H9 (cell line): ENCODE measurements around the gene RAB2B. TPM values are rescaled to one million over a fixed set of nuclear protein-coding genes. Genes with fewer than 3 reads are reported as not detected.

Source experiments
- DNase-seq: peaks from one replicate; pipeline ENCODE4 v3.0.0-alpha.2; 2017
- H2AFZ ChIP-seq: one replicate; pipeline ENCODE4 v1.6.1; 2013; ENCODE audit warnings: mild to moderate bottlenecking, low read length, control low read depth, moderate library complexity
- H2AK5ac ChIP-seq: 2 replicates; pipeline ENCODE4 v1.6.1; 2013; ENCODE audit warnings: low read length, control low read depth, mixed read lengths; ENCODE audit not compliant: insufficient read length
- H2BK120ac ChIP-seq: one replicate; pipeline ENCODE4 v1.6.1; 2013; ENCODE audit warnings: low read depth, mild to moderate bottlenecking, low read length, control low read depth, inconsistent platforms; ENCODE audit not compliant: poor library complexity, severe bottlenecking
- H2BK12ac ChIP-seq: 2 replicates; pipeline ENCODE4 v1.6.1; 2013; ENCODE audit warnings: low read length, control low read depth, mixed read lengths, low read depth; ENCODE audit not compliant: insufficient read length
- H2BK15ac ChIP-seq: 2 replicates; pipeline ENCODE4 v1.6.1; 2013; ENCODE audit warnings: low read depth, low read length, control low read depth
- H2BK20ac ChIP-seq: one replicate; pipeline ENCODE4 v1.6.1; 2013; ENCODE audit warnings: low read depth, mild to moderate bottlenecking, low read length, control low read depth, inconsistent platforms; ENCODE audit not compliant: poor library complexity, severe bottlenecking
- H2BK5ac ChIP-seq: 2 replicates; pipeline ENCODE4 v1.6.1; 2013; ENCODE audit warnings: low read length, control low read depth, mixed read lengths; ENCODE audit not compliant: insufficient read length
- H3K14ac ChIP-seq: 2 replicates; pipeline ENCODE4 v1.6.1; 2013; ENCODE audit warnings: low read length, control low read depth; ENCODE audit not compliant: insufficient read depth
- H3K18ac ChIP-seq: 2 replicates; pipeline ENCODE4 v1.6.1; 2013; ENCODE audit warnings: low read depth, mild to moderate bottlenecking, mixed read lengths, low read length, control low read depth; ENCODE audit not compliant: insufficient read length
- H3K23ac ChIP-seq: 2 replicates; pipeline ENCODE4 v1.6.1; 2013; ENCODE audit warnings: low read length, control low read depth, mixed read lengths, low read depth; ENCODE audit not compliant: insufficient read length
- H3K23me2 ChIP-seq: 2 replicates; pipeline ENCODE4 v1.6.1; 2013; ENCODE audit warnings: low read depth, mild to moderate bottlenecking, mixed read lengths, low read length, control low read depth; ENCODE audit not compliant: insufficient read length, poor library complexity, severe bottlenecking
- H3K27ac ChIP-seq: 2 replicates; pipeline ENCODE4 v1.5.1; 2013; ENCODE audit warnings: low read length, control low read depth, mixed read lengths, low read depth; ENCODE audit not compliant: insufficient read length
- H3K27me3 ChIP-seq: 2 replicates; pipeline ENCODE4 v1.6.1; 2013; ENCODE audit warnings: low read length, control low read depth, inconsistent platforms; ENCODE audit not compliant: insufficient read depth
- H3K4ac ChIP-seq: 2 replicates; pipeline ENCODE4 v1.6.1; 2013; ENCODE audit warnings: low read depth, mild to moderate bottlenecking, control low read depth, inconsistent platforms, low read length, moderate library complexity
- H3K4me1 ChIP-seq: 2 replicates; pipeline ENCODE4 v1.6.1; 2013; ENCODE audit warnings: low read length, control low read depth, inconsistent platforms; ENCODE audit not compliant: insufficient read depth
- H3K4me2 ChIP-seq: 2 replicates; pipeline ENCODE4 v1.6.1; 2013; ENCODE audit warnings: low read length, control low read depth, mixed read lengths; ENCODE audit not compliant: insufficient read length, insufficient read depth
- H3K56ac ChIP-seq: 2 replicates; pipeline ENCODE4 v1.6.1; 2013; ENCODE audit warnings: low read depth, mild to moderate bottlenecking, mixed read lengths, low read length, control low read depth; ENCODE audit not compliant: insufficient read length
- H3K79me1 ChIP-seq: 2 replicates; pipeline ENCODE4 v1.6.1; 2013; ENCODE audit warnings: low read depth, mild to moderate bottlenecking, moderate library complexity, low read length, control low read depth, inconsistent platforms; ENCODE audit not compliant: insufficient read depth, poor library complexity, severe bottlenecking
- H3K79me2 ChIP-seq: 2 replicates; pipeline ENCODE4 v1.6.1; 2013; ENCODE audit warnings: low read length, control low read depth, inconsistent platforms; ENCODE audit not compliant: insufficient read depth
- H3K9ac ChIP-seq: 2 replicates; pipeline ENCODE4 v1.6.1; 2013; ENCODE audit warnings: low read length, control low read depth, mixed read lengths; ENCODE audit not compliant: insufficient read length; ENCODE audit errors: extremely low read depth
- H3K9me3 ChIP-seq: one replicate; pipeline ENCODE4 v1.6.1; 2013; ENCODE audit warnings: low read depth, low read length, inconsistent platforms; ENCODE audit not compliant: control insufficient read depth
- H3T11ph ChIP-seq: one replicate; pipeline ENCODE4 v1.6.1; 2013; ENCODE audit warnings: mild to moderate bottlenecking, low read length, control low read depth, inconsistent platforms
- H4K20me1 ChIP-seq: one replicate; pipeline ENCODE4 v1.6.1; 2013; ENCODE audit not compliant: control insufficient read depth, insufficient read length, insufficient read depth
- H4K5ac ChIP-seq: 2 replicates; pipeline ENCODE4 v1.6.1; 2013; ENCODE audit warnings: low read depth, mild to moderate bottlenecking, mixed read lengths, low read length, control low read depth; ENCODE audit not compliant: insufficient read length
- H4K8ac ChIP-seq: replicated peaks from 2 replicates; pipeline ENCODE4 v1.6.1; 2013; ENCODE audit warnings: low read length, control low read depth, mixed read lengths, low read depth; ENCODE audit not compliant: insufficient read length
- H4K91ac ChIP-seq: 2 replicates; pipeline ENCODE4 v1.6.1; 2013; ENCODE audit warnings: low read depth, mild to moderate bottlenecking, moderate library complexity, mixed read lengths, low read length, control low read depth; ENCODE audit not compliant: insufficient read length
- H3K27ac Mint-ChIP-seq, 3 experiments: 2 replicates in 2 of 3; 3 replicates in 1 of 3; pipeline ENCODE4 v1.8.0; 2020 to 2021; ENCODE audit warnings: mixed read lengths in 3 of 3, mild to moderate bottlenecking in 1 of 3, moderate library complexity in 1 of 3
- H3K27me3 Mint-ChIP-seq: 2 replicates; pipeline ENCODE4 v1.8.0; 2021; ENCODE audit warnings: low read depth, mild to moderate bottlenecking, moderate library complexity, mixed read lengths
- H3K36me3 Mint-ChIP-seq, 3 experiments: 2 replicates in 2 of 3; 3 replicates in 1 of 3; pipeline ENCODE4 v1.8.0; 2020 to 2021; ENCODE audit warnings: low read depth in 3 of 3, mixed read lengths in 3 of 3; ENCODE audit not compliant: insufficient read depth in 1 of 3
- H3K4me1 Mint-ChIP-seq, 2 experiments: 2 replicates each; pipeline ENCODE4 v1.8.0; 2020; ENCODE audit warnings: mixed read lengths in 2 of 2
- H3K4me3 Mint-ChIP-seq, 2 experiments: 2 replicates in 1 of 2; 3 replicates in 1 of 2; pipeline ENCODE4 v1.8.0; 2020 to 2021; ENCODE audit warnings: mild to moderate bottlenecking in 2 of 2, mixed read lengths in 2 of 2, moderate library complexity in 1 of 2
- H3K9me3 Mint-ChIP-seq, 2 experiments: 2 replicates in 1 of 2; 3 replicates in 1 of 2; pipeline ENCODE4 v1.8.0; 2020; ENCODE audit warnings: mild to moderate bottlenecking in 2 of 2, mixed read lengths in 2 of 2, moderate library complexity in 1 of 2
- CTCF ChIP-seq: fragments of 200-600 bp; sonication (generic); conservative IDR thresholded peaks from 3 replicates; pipeline ENCODE4 v1.8.0; 2021; ENCODE audit warnings: antibody characterized with exemption, mild to moderate bottlenecking
- WGBS: extraction: QIAGEN DNeasy Blood & Tissue Kit; methylation state at CpG from one replicate; pipeline ENCODE4 v1.1.7; 2013; ENCODE audit warnings: missing lambda C conversion rate, low lambda C conversion rate, mixed read lengths; ENCODE audit not compliant: insufficient read length; ENCODE audit errors: extremely low coverage; 5-methylcytosine and 5-hydroxymethylcytosine counted together
- long read RNA-seq: library from polyadenylated mRNA; unstranded; transcript quantifications from one replicate; pipeline ENCODE4 v2.0.0, GENCODE V29; 2020
- total RNA-seq: library from RNA; stranded (reverse); gene quantifications from 2 replicates; pipeline ENCODE4 v1.2.1, GENCODE V29; 2021

RAB2B gene
- total RNA-seq, result 26.2 and 27.9 TPM in 2 replicates
- long read RNA-seq, partial matches to known transcripts, result 0 of 3 reads
- long read RNA-seq, other reads (novel, unspliced or antisense), result 2 of 3 reads

- Histone ChIP-seq H2AFZ (peak within 1 kb of the TSS; percentile 89), H3K56ac (no peak within 1 kb of the TSS), H2BK12ac (no peak within 1 kb of the TSS), H3K23ac (no peak within 1 kb of the TSS), H4K8ac (no peak within 1 kb of the TSS), H3K14ac (peak within 1 kb of the TSS; percentile 73), H3K4ac (no peak within 1 kb of the TSS), H3T11ph (no peak within 1 kb of the TSS), H3K18ac (peak within 1 kb of the TSS; percentile 92), H2BK15ac (no peak within 1 kb of the TSS), H2BK20ac (no peak within 1 kb of the TSS), H3K23me2 (peaks cover 7% of the 10 kb centered on the region), H3K27me3 (no peaks in the 10 kb centered on the region), H3K9me3 (no peaks in the 10 kb centered on the region), H2AK5ac (no peak within 1 kb of the TSS), H2BK120ac (no peak within 1 kb of the TSS), H3K79me1 (peaks cover 5% of the 10 kb centered on the region), H3K9ac (peak within 1 kb of the TSS; percentile 93), H4K91ac (no peak within 1 kb of the TSS), H3K27ac (peak within 1 kb of the TSS; percentile 69), H4K20me1 (no peaks in the 10 kb centered on the region), H3K79me2 (peaks cover 1% of the 10 kb centered on the region; the same call in 1 of the 2 replicates), H3K4me2 (peak within 1 kb of the TSS; percentile 93), H3K4me1 (no peaks in the 10 kb centered on the region), H4K5ac (no peak within 1 kb of the TSS), H2BK5ac (peak within 1 kb of the TSS; percentile 12)
- peaks cover 8 to 13% of the 10 kb centered on the region in 2 experiments for H3K4me1 Mint-ChIP-seq
- peak within 1 kb of the TSS; percentile 97 to 99 (median 97) for H3K27ac Mint-ChIP-seq
- no peaks in the 10 kb centered on the region for H3K27me3 Mint-ChIP-seq
- peak within 1 kb of the TSS; percentile 98 to 100 for H3K4me3 Mint-ChIP-seq
- TF ChIP-seq CTCF, result peak; percentile 94
- WGBS, result no CpG with 5 or more reads among the region's 49 CpGs
- peaks cover 16 to 30% (median 29%) of the 10 kb centered on the region in 3 experiments; a peak in 6 of 7 replicates for H3K36me3 Mint-ChIP-seq
- H3K9me3 Mint-ChIP-seq, result no peaks in the 10 kb centered on the region; a peak in 1 of 5 replicates
- peak; percentile 99 for DNase-seq
Measured at GRCh38 chr14:21476925-21477681, at the start of gene RAB2B, which contains the start of gene TOX4. TSS of gene RAB2B (minus strand) at chr14:21476959. CDS start at chr14:21476872, 87 bp downstream. TSS of gene TOX4 (plus strand) at chr14:21477195. CDS start at chr14:21477279, 84 bp downstream.
